BLaER1 treated with 17β-estradiol and CSF1 and Interleukin-3, amounts not matched to agents 10 nM and 100 nM (cell line): Measurements from ENCODE around the gene SASH1.

Experiments
- H3K27ac ChIP-seq, 11 experiments: shearing (Covaris generic); formaldehyde crosslinking; 2 replicates each; pipeline ENCODE4 v1.8.1; 2022
- H3K27me3 ChIP-seq, 11 experiments: shearing (Covaris generic); formaldehyde crosslinking; 2 replicates each; pipeline ENCODE4 v1.8.1; 2022
- H3K36me3 ChIP-seq, 11 experiments: shearing (Covaris generic); formaldehyde crosslinking; 2 replicates each; pipeline ENCODE4 v1.8.1; 2022
- H3K4me1 ChIP-seq, 10 experiments: shearing (Covaris generic); formaldehyde crosslinking; 2 replicates each; pipeline ENCODE4 v1.8.1; 2022
- H3K4me2 ChIP-seq, 11 experiments: shearing (Covaris generic); formaldehyde crosslinking; 2 replicates each; pipeline ENCODE4 v1.8.1; 2022
- H3K4me3 ChIP-seq, 10 experiments: shearing (Covaris generic); formaldehyde crosslinking; 2 replicates each; pipeline ENCODE4 v1.8.1; 2022
- H3K9ac ChIP-seq, 11 experiments: shearing (Covaris generic); formaldehyde crosslinking; 2 replicates each; pipeline ENCODE4 v1.8.1; 2022
- H3K9me3 ChIP-seq, 11 experiments: shearing (Covaris generic); formaldehyde crosslinking; replicated peaks in 1 of 11; 2 replicates each; pipeline ENCODE4 v1.8.1; 2022
- H4K20me1 ChIP-seq, 11 experiments: shearing (Covaris generic); formaldehyde crosslinking; 2 replicates each; pipeline ENCODE4 v1.8.1; 2022
- Cebpa-rat ChIP-seq, 11 experiments: shearing (Covaris generic); IDR thresholded peaks; 2 replicates each; pipeline ENCODE4 v1.8.1; 2022

The SASH1 gene

DNA sequence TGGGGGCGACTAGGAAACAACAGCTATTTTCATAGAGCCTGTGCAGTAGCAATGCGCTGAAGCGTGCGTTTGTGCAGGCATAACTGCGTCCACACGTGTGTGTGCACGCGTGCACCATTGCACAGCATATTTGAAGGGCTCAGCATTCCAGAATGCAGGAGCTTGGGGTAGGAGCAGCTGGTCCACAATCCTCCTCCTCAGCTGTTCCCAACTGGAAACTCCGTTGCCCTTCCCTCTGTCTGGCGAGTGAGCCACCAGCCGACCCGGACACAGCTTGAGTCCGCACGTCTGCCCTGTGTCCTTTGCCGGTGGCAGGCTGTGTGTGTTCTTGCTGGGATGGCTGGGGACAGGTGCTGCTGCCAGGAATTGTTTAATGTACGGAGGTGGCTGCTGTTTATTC lies 110.2 kb downstream of the SASH1 start:
- Histone ChIP-seq H3K27ac (no peak overlapping the region), H3K4me2 (peak overlapping the region in 9 of 11 experiments; percentile 59 to 75 (median 68); a peak in 10 of 22 replicates), H3K9me3 (peaks cover 0 to 9% (median 0%) of the 10 kb centered on the region in 11 experiments; a peak in 3 of 22 replicates), H3K4me3 (no peak overlapping the region), H4K20me1 (peaks cover 0 to 11% (median 0%) of the 10 kb centered on the region in 11 experiments; a peak in 9 of 22 replicates), H3K27me3 (peaks cover 0 to 51% (median 23%) of the 10 kb centered on the region in 11 experiments; a peak in 13 of 22 replicates), H3K4me1 (peaks cover 17 to 59% (median 22%) of the 10 kb centered on the region in 10 experiments), H3K9ac (no peak overlapping the region), H3K36me3 (peaks cover 0 to 14% (median 0%) of the 10 kb centered on the region in 11 experiments; a peak in 3 of 22 replicates)
- TF ChIP-seq Cebpa-rat (IDR thresholded peaks at IDR 0.05) = no peak

DNA sequence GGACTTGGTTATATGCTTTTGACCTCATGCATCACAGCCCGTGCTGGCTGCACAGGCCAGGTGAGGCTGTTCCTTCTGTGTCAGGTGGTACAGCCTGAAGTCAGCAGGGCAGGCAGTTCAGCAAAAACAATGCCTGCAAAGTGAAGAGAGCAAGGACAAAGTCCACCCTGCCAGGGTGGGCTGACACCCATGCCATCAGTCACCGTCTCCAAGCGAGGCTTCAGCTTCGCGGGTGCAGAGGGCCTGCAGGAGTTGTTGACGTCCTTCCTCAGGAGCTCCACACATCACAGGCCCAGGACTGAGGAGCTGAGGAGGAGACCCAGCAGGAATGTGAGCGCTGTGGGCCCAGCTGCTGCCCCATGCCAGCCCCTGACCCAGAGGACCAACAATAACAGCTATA lies 111.3 kb downstream of the SASH1 start:
- Histone ChIP-seq H3K4me1 (peaks cover 17 to 49% (median 20%) of the 10 kb centered on the region in 10 experiments), H3K4me3 (no peak overlapping the region), H4K20me1 (peaks cover 0 to 11% (median 0%) of the 10 kb centered on the region in 11 experiments; a peak in 8 of 22 replicates), H3K27me3 (peaks cover 0 to 42% (median 23%) of the 10 kb centered on the region in 11 experiments; a peak in 12 of 22 replicates), H3K36me3 (peaks cover 0 to 14% (median 0%) of the 10 kb centered on the region in 11 experiments; a peak in 3 of 22 replicates), H3K27ac (no peak overlapping the region), H3K9ac (no peak overlapping the region), H3K9me3 (peaks cover 0 to 11% (median 0%) of the 10 kb centered on the region in 11 experiments; a peak in 3 of 22 replicates), H3K4me2 (no peak overlapping the region; a peak in 1 of 22 replicates)
- TF ChIP-seq Cebpa-rat (IDR thresholded peaks at IDR 0.05) = no peak

DNA sequence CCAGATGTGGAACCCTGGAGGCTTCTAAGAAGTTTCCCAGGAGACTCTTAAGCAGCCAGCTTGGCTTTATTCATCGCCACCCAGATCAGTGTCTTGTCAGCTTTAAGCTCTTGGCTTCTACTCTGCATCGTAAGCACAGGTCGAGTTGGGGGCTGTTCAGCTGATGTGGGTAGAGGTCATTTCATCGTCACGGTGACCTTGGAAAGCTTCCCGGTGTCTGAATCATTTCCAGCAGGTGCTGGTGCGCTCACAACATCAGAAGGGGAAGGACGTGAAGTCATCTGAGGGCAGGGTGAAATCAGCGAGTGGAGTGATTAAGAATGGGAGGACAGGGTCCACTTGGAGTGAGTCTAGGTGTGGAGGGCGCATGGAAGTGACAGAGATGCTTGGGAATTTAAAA lies 112.6 kb downstream of the SASH1 start:
- Histone ChIP-seq H3K4me2 (peak overlapping the region in 1 of 11 experiments; percentile 22; a peak in 1 of 22 replicates), H3K27ac (no peak overlapping the region), H3K9me3 (peaks cover 0 to 11% (median 0%) of the 10 kb centered on the region in 11 experiments; a peak in 3 of 22 replicates), H3K27me3 (peaks cover 0 to 36% (median 23%) of the 10 kb centered on the region in 11 experiments; a peak in 12 of 22 replicates), H4K20me1 (peaks cover 0 to 11% (median 0%) of the 10 kb centered on the region in 11 experiments; a peak in 8 of 22 replicates), H3K36me3 (peaks cover 0 to 14% (median 0%) of the 10 kb centered on the region in 11 experiments; a peak in 3 of 22 replicates), H3K4me3 (no peak overlapping the region), H3K4me1 (peaks cover 17 to 44% (median 19%) of the 10 kb centered on the region in 10 experiments), H3K9ac (no peak overlapping the region)
- no peak for TF ChIP-seq Cebpa-rat (IDR thresholded peaks at IDR 0.05)

DNA sequence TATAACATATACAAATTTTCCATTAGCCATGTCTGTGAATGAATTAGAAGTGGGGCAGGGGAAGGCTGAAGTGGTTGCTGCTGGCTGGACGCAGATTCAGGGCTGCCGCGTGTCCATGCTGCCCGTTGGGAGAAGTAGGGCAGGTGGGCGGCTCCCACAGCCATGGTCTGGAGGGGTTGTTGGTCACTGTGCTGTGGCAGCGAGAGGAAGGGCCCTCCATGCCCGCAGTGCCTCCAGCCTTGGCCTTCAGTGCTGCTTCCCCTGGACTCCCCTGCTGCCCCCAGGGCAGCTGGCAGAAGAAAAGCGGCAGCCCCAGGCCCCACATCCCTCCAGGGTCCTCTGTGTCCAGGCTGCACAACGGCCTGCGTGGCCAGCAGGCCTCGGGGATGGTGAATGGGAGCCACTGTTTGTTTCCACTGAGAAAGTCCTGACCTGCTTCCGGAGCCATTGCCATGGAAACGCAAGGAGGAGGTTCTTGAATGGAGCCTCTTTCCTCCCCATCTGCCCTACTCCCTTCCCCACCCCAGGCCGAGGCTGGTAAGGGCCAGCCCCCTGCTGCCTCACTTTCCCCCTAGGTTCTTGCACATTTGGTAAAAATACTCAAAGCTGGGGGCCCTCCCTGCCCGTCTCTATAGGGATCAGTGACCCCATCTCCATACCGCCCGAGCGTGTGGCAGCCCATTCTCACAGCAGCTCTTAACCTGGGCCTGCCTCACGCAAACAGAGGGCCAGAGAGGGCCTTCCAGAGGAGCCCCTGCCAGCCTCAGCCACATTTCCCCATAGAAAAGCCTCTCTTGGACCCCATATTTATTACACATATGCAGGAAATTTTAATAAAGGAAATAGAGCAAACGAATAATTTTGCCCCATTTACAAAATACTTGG lies 113.3 kb downstream of the SASH1 start:
- peaks cover 0 to 11% (median 0%) of the 10 kb centered on the region in 11 experiments; a peak in 8 of 22 replicates for H4K20me1 ChIP-seq
- H3K9me3 ChIP-seq = peaks cover 0 to 11% (median 0%) of the 10 kb centered on the region in 11 experiments; a peak in 3 of 22 replicates
- peaks cover 0 to 30% (median 18%) of the 10 kb centered on the region in 11 experiments; a peak in 11 of 22 replicates for H3K27me3 ChIP-seq
- H3K36me3 ChIP-seq = peaks cover 0 to 14% (median 0%) of the 10 kb centered on the region in 11 experiments; a peak in 3 of 22 replicates
- no peak for TF ChIP-seq Cebpa-rat (IDR thresholded peaks at IDR 0.05)
- H3K4me2 ChIP-seq = peak overlapping the region in 1 of 11 experiments; percentile 22; a peak in 1 of 22 replicates
- no peak overlapping the region for H3K9ac ChIP-seq
- H3K4me1 ChIP-seq = peaks cover 17 to 43% (median 19%) of the 10 kb centered on the region in 10 experiments
- no peak overlapping the region for H3K4me3 ChIP-seq
- H3K27ac ChIP-seq = no peak overlapping the region

DNA sequence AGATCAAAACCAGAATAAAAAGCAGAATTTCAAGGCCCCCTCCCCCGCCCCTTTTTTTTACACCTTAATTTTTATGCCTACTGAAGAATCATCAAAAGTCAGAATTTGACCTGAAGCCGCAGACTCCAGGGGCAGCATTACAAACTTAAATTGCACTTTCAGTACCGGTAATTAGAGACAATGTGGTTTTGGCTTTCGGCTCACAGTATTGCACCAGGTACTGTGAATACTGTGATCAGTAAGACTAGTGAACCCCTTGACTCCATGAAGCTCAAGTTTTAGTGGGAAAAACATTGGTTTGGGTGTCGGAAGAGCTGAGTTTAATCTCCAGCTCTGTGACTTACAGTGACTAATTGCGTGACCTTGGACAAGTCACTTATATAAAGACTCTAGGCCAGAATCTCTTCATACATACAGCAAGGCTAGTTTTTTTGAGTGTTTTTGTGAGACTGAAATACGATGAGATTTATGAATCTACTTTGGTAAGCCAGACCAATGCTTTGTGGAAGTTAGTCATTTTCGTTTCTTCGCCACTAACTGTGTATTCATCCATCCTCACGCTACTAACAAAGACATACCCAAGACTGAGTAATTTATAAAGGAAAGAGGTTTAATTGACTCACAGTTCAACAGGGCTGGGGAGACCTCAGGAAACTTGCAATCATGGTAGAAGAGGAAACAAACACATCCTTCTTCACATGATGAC lies 114.7 kb downstream of the SASH1 start:
- H3K4me3 ChIP-seq = no peak overlapping the region
- peaks cover 4 to 43% (median 6%) of the 10 kb centered on the region in 10 experiments for H3K4me1 ChIP-seq
- H3K27ac ChIP-seq = no peak overlapping the region
- no peak for TF ChIP-seq Cebpa-rat (IDR thresholded peaks at IDR 0.05)
- H3K9me3 ChIP-seq = peaks cover 0 to 11% (median 0%) of the 10 kb centered on the region in 11 experiments; a peak in 3 of 22 replicates
- H3K9ac ChIP-seq = no peak overlapping the region
- peaks cover 0 to 25% (median 18%) of the 10 kb centered on the region in 11 experiments; a peak in 10 of 22 replicates for H3K27me3 ChIP-seq
- peaks cover 0 to 11% (median 0%) of the 10 kb centered on the region in 11 experiments; a peak in 8 of 22 replicates for H4K20me1 ChIP-seq
- H3K4me2 ChIP-seq = no peak overlapping the region; a peak in 1 of 22 replicates
- H3K36me3 ChIP-seq = peaks cover 0 to 14% (median 0%) of the 10 kb centered on the region in 11 experiments; a peak in 3 of 22 replicates

DNA sequence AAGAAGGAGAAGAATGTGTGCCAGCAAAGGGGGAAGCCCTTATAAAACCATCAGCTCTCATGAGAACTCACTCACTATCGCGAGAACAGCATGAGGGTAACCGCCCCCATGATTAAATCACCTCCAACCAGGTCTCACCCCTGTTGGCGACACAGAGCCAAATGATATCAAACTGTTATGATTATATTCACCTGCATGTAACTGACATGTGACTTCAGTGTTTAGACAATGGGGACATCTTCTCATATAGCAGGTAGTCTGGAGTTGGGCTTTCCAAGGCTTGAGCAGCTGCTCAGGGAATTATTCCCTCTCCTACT lies 115.2 kb downstream of the SASH1 start:
- Histone ChIP-seq H4K20me1 (peaks cover 0 to 11% (median 0%) of the 10 kb centered on the region in 11 experiments; a peak in 8 of 22 replicates), H3K9ac (no peak overlapping the region), H3K36me3 (peaks cover 0 to 14% (median 0%) of the 10 kb centered on the region in 11 experiments; a peak in 2 of 22 replicates), H3K9me3 (peaks cover 0 to 11% (median 0%) of the 10 kb centered on the region in 11 experiments; a peak in 3 of 22 replicates), H3K4me3 (no peak overlapping the region), H3K4me2 (no peak overlapping the region; a peak in 1 of 22 replicates), H3K4me1 (peaks cover 0 to 46% (median 1%) of the 10 kb centered on the region in 10 experiments; a peak in 12 of 20 replicates), H3K27me3 (peaks cover 0 to 21% (median 17%) of the 10 kb centered on the region in 11 experiments; a peak in 10 of 22 replicates), H3K27ac (no peak overlapping the region)
- TF ChIP-seq Cebpa-rat (IDR thresholded peaks at IDR 0.05) = no peak

DNA sequence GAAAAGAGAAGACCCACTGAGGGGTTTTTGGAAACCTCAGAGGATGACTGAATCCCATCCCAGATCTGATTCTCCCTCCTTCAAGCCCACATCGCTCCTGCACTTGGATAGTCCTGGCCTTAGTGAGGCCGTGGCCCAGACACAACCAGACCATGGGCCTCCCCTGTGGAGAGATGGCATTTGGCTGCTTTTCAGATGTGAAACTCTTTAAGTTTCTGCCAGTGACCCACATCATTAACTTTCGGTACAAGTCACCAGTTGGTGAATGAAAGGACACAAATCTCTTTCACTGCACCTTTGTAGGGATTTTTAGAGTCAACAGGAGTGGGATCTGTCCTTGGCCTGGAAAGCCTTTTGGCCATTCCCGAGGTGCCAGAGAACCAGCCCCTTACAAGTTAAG lies 116.6 kb downstream of the SASH1 start:
- TF ChIP-seq Cebpa-rat (IDR thresholded peaks at IDR 0.05) = no peak

More for the DNA sequence above, 116.6 kb downstream of the SASH1 start:
- Histone ChIP-seq H3K4me3 (no peak overlapping the region), H3K27me3 (peaks cover 0 to 11% (median 4%) of the 10 kb centered on the region in 11 experiments; a peak in 7 of 22 replicates), H3K27ac (no peak overlapping the region), H3K9me3 (peaks cover 0 to 11% (median 0%) of the 10 kb centered on the region in 11 experiments; a peak in 3 of 22 replicates), H3K9ac (no peak overlapping the region), H3K4me2 (peak overlapping the region in 1 of 11 experiments; percentile 15; a peak in 1 of 22 replicates), H4K20me1 (peaks cover 0 to 4% (median 0%) of the 10 kb centered on the region in 11 experiments; a peak in 5 of 22 replicates), H3K36me3 (peaks cover 0 to 5% (median 0%) of the 10 kb centered on the region in 11 experiments; a peak in 2 of 22 replicates), H3K4me1 (peaks cover 0 to 57% (median 0%) of the 10 kb centered on the region in 10 experiments; a peak in 6 of 20 replicates)
